ENCODE results near the gene CDKN1A.

The CDKN1A gene

DNA sequence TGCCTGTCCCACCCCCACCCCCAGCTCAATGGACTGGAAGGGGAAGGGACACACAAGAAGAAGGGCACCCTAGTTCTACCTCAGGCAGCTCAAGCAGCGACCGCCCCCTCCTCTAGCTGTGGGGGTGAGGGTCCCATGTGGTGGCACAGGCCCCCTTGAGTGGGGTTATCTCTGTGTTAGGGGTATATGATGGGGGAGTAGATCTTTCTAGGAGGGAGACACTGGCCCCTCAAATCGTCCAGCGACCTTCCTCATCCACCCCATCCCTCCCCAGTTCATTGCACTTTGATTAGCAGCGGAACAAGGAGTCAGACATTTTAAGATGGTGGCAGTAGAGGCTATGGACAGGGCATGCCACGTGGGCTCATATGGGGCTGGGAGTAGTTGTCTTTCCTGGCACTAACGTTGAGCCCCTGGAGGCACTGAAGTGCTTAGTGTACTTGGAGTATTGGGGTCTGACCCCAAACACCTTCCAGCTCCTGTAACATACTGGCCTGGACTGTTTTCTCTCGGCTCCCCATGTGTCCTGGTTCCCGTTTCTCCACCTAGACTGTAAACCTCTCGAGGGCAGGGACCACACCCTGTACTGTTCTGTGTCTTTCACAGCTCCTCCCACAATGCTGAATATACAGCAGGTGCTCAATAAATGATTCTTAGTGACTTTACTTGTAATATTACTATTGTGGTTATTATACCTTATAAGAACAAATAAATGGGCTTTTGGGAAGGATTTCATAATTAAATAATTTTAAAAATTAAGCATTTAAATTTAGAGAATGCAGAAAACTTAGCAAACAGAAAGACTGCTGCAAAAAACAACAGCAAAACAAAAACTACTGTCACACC lies 8.4 kb downstream of the CDKN1A start:
- no peaks in the 10 kb centered on the region for H3K27me3 ChIP-seq (ENCODE audit: insufficient read depth, low read length)
- no peak overlapping the region for H3K4me3 ChIP-seq (ENCODE audit: low read length)
- peaks cover 5% of the 10 kb centered on the region for H3K4me1 ChIP-seq (ENCODE audit: insufficient read depth, low read length)
- H2AFZ ChIP-seq (ENCODE audit: low read depth, low read length) = no peak overlapping the region
- H3K9me3 ChIP-seq (ENCODE audit: low read length) = peaks cover 1% of the 10 kb centered on the region
- H3K36me3 ChIP-seq (ENCODE audit: insufficient read depth, low read length) = peaks cover 48% of the 10 kb centered on the region

DNA sequence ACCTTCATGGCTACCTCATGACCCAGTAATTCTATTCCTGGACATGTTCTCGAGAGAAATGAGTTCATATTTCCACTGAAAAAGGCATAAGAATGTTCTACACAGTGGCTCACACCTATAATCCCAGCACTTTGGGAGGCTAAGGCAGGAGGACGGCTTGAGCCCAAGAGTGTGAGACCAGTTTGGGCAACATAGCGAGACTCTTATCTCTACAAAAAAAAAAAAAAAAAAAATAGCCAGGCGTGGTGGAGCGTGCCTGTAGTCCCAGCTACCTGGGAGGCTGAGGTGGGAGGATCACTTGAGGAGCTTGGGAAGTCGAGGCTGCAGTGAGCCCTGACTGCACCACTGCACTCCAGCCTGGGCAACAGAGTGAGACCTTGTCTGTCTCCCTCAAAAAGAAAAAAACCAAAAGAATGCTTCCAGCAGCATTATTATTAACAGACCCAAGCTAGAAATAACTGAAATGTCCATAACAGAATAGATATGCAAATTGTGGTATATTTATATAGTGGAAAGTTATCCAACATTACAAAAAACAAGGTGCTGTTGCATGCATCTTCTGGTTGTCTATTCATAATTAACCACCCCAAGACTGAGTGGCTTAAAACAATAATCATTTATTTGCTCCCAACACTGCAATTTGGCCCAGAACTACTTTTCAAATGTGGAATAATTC lies 9.7 kb downstream of the CDKN1A start:
- H3K36me3 ChIP-seq (ENCODE audit: insufficient read depth, low read length) = peaks cover 40% of the 10 kb centered on the region
- H3K4me1 ChIP-seq (ENCODE audit: insufficient read depth, low read length) = no peaks in the 10 kb centered on the region
- no peak overlapping the region for H2AFZ ChIP-seq (ENCODE audit: low read depth, low read length)
- no peak overlapping the region for H3K4me3 ChIP-seq (ENCODE audit: low read length)
- H3K27me3 ChIP-seq (ENCODE audit: insufficient read depth, low read length) = no peaks in the 10 kb centered on the region
- peaks cover 1% of the 10 kb centered on the region for H3K9me3 ChIP-seq (ENCODE audit: low read length)

DNA sequence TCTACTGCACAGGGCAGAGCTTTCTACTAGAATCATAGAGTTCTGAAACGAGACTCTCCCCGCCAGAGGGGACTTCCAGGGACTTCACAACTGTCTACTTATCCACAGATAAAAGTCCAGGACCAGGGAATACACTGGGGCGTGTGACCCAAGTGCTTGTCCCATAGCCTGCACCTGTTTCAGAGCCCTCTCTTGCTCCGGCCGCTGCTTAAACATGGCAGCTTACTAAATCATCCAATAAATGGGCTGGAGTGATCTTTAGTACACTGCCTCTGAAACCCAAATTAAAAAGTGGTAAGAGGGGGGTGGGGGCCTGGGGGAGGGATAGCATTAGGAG lies 10.2 kb downstream of the CDKN1A start:
- H3K4me1 ChIP-seq (ENCODE audit: insufficient read depth, low read length) = no peaks in the 10 kb centered on the region
- no peak overlapping the region for H3K4me3 ChIP-seq (ENCODE audit: low read length)
- no peaks in the 10 kb centered on the region for H3K27me3 ChIP-seq (ENCODE audit: insufficient read depth, low read length)
- no peak overlapping the region for H2AFZ ChIP-seq (ENCODE audit: low read depth, low read length)
- H3K9me3 ChIP-seq (ENCODE audit: low read length) = peaks cover 1% of the 10 kb centered on the region
- peaks cover 35% of the 10 kb centered on the region for H3K36me3 ChIP-seq (ENCODE audit: insufficient read depth, low read length)

DNA sequence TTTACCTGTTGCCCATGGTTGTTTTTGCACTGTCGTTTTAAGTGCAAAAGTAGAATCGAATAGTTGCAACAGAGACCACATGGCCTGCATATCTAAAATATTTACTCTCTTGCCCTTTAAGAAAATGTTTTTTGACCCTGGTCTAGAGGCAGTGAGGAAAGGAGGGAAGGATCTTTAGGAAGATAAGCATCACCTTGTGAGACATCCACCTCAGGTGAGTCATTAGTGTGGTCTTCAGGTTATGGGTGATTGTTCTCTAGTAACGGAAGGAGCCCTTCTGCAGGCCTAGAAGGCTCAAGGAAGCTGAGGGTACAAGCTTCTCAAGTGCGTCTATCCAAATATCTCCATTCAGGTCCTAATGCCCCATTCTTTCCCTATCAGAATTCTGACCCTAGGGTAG lies 12.5 kb downstream of the CDKN1A start:
- Histone ChIP-seq H2AFZ (ENCODE audit: low read depth, low read length) (no peak overlapping the region), H3K4me3 (ENCODE audit: low read length) (no peak overlapping the region), H3K4me1 (ENCODE audit: insufficient read depth, low read length) (no peaks in the 10 kb centered on the region), H3K36me3 (ENCODE audit: insufficient read depth, low read length) (peaks cover 11% of the 10 kb centered on the region), H3K9me3 (ENCODE audit: low read length) (peaks cover 1% of the 10 kb centered on the region), H3K27me3 (ENCODE audit: insufficient read depth, low read length) (no peaks in the 10 kb centered on the region)

DNA sequence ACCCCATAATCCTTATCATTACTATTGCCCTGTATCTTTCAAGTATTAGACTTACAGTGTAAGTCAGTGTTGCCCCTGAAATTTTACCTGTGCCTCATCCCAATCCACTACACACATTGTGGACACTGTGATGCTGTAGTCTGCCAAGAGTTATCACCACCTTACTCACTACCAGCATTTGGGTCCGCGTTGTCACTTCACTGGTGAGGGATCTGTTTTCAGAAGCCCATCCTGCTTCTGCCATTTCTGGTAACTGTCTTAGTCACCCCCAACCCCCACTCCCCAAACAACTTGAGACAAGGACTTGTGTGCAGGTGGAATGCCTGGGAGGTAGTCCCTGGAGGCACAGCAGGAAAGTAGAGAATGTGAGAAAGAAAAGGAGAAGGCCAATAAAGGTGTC lies 13.1 kb downstream of the CDKN1A start:
- peaks cover 5% of the 10 kb centered on the region for H3K36me3 ChIP-seq (ENCODE audit: insufficient read depth, low read length)
- H3K27me3 ChIP-seq (ENCODE audit: insufficient read depth, low read length) = no peaks in the 10 kb centered on the region
- H3K9me3 ChIP-seq (ENCODE audit: low read length) = peaks cover 1% of the 10 kb centered on the region
- H2AFZ ChIP-seq (ENCODE audit: low read depth, low read length) = no peak overlapping the region
- H3K4me1 ChIP-seq (ENCODE audit: insufficient read depth, low read length) = no peaks in the 10 kb centered on the region
- no peak overlapping the region for H3K4me3 ChIP-seq (ENCODE audit: low read length)

DNA sequence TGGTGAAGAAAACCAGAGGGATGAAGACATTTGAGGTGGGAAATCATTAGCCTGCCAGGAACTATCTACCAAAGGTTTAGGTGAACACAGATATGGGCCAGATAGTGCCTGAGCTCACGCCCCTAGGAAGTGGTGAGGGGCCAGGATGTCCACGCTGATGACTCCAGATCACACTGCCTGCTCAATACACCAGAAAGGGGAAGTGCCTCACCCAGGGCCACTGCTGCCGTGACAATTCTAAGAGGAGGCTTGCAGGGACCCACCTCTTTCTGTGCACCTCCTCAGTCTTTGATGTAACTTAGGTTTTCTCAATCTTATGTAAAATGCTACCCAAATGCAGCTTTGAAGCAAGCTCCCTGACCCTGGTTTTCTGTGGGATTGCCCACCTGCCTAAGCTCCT lies 13.7 kb downstream of the CDKN1A start:
- peaks cover 1% of the 10 kb centered on the region for H3K9me3 ChIP-seq (ENCODE audit: low read length)
- no peaks in the 10 kb centered on the region for H3K27me3 ChIP-seq (ENCODE audit: insufficient read depth, low read length)
- no peak overlapping the region for H2AFZ ChIP-seq (ENCODE audit: low read depth, low read length)
- H3K36me3 ChIP-seq (ENCODE audit: insufficient read depth, low read length) = no peaks in the 10 kb centered on the region
- no peaks in the 10 kb centered on the region for H3K4me1 ChIP-seq (ENCODE audit: insufficient read depth, low read length)
- no peak overlapping the region for H3K4me3 ChIP-seq (ENCODE audit: low read length)

DNA sequence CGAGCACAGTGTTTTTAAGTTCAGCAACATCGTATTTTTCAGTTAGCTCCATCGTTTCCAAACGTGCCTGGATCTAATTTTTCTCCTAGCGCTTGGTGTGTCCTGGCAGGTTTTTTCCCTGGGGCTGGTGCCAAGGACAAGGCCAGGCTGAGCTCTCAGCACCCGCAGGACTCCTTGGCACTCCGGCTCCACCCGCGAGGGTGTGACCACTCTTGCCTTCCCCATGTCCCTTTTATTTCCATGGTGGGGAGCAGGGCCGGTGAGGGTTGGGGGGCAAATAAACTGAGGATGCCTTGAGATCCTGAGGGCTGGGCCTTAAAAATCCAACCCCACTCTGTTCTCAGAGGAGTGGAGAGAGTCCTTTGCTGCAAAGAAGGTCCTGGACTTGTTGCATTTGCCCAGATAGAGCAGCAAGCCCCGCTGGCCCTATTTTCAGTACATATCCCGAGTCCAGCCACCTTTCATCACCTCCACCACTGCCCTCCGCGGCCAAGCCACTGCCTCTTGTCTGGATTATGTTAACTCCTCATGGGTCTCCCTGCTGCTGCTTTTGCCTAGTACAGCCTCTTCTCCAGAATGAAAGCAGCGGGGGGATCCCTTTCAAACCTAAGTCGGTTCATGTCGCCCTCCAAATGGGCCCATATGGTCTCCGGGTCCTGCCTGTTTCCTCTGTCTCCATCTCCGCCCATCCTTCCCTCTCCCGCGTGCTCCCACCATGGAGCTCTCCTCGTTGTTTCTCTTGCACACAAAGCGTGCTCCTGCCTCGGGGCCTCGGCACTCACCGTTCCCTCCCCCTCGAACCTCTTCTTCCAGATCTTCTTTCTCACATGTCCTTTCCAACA lies 14.6 kb downstream of the CDKN1A start:
- no peaks in the 10 kb centered on the region for H3K27me3 ChIP-seq (ENCODE audit: insufficient read depth, low read length)
- H3K36me3 ChIP-seq (ENCODE audit: insufficient read depth, low read length) = no peaks in the 10 kb centered on the region

DNA sequence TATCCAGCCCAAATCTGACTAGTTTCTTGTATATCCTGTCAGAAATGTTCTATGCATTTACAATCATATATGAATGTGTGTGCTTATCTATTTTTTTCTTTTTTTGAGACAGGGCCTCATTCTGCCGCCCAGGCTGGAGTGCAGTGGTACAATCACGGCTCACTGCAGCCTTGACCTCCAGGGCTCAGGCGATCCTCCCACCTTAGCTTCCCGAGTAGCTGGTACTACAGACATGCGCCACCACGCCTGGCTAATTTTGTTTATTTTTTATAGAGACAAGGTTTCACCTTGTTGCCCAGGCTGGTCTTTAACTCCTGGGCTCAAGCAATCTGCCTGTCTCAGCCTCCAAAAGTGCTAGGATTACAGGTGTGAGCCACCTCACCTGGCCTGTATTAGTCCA lies 16.1 kb downstream of the CDKN1A start:
- H2AFZ ChIP-seq (ENCODE audit: low read depth, low read length) = no peak overlapping the region
- H3K4me1 ChIP-seq (ENCODE audit: insufficient read depth, low read length) = no peaks in the 10 kb centered on the region
- no peak overlapping the region for H3K4me3 ChIP-seq (ENCODE audit: low read length)
- H3K36me3 ChIP-seq (ENCODE audit: insufficient read depth, low read length) = no peaks in the 10 kb centered on the region
- H3K9me3 ChIP-seq (ENCODE audit: low read length) = peaks cover 1% of the 10 kb centered on the region
- no peaks in the 10 kb centered on the region for H3K27me3 ChIP-seq (ENCODE audit: insufficient read depth, low read length)

More for the DNA sequence above, 14.6 kb downstream of the CDKN1A start:
- H3K4me1 ChIP-seq (ENCODE audit: insufficient read depth, low read length) = no peaks in the 10 kb centered on the region
- no peak overlapping the region for H2AFZ ChIP-seq (ENCODE audit: low read depth, low read length)
- H3K9me3 ChIP-seq (ENCODE audit: low read length) = peaks cover 1% of the 10 kb centered on the region
- H3K4me3 ChIP-seq (ENCODE audit: low read length) = no peak overlapping the region

DNA sequence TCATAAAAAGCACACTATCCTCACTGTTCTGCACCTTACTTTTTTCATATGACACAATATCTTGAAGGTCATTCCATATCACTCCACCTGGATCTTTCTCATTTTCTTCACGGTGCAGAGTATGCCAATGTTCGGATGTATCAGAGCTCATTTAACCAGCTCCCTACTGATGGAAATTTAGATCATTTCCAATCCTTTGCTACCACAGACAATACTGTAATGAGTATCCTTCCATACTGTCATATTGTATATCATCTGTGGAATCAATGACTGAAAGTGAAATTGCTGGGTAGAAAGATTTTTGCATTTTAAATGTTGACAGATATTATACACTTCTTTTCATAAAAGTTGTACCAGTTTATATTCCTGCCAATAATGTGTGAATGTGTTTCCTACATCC lies 16.9 kb downstream of the CDKN1A start:
- Histone ChIP-seq H3K4me3 (ENCODE audit: low read length) (no peak overlapping the region), H3K9me3 (ENCODE audit: low read length) (peaks cover 1% of the 10 kb centered on the region), H3K27me3 (ENCODE audit: insufficient read depth, low read length) (no peaks in the 10 kb centered on the region), H2AFZ (ENCODE audit: low read depth, low read length) (no peak overlapping the region), H3K4me1 (ENCODE audit: insufficient read depth, low read length) (no peaks in the 10 kb centered on the region), H3K36me3 (ENCODE audit: insufficient read depth, low read length) (no peaks in the 10 kb centered on the region)

DNA sequence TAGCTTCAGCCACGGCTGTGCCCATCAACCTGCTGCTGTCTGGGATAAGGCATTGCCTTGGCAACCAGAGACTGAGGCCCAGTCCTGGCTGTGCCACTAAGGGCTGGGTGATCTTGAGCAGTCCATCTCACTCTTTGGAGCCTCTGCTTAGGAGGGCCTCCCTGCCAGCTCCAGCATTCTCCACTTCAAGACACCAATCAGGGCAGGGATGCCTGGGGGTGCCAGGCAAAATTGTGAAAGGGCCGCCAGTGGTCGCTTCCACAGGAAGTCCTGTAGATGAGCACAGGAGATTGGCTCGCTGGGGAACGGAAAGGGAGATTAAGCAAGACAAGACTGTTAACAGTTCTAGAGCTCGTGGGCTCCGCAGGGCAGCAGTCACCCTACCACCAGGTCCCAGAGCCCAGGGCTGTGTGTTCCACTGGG lies 19.0 kb downstream of the CDKN1A start, which contains the start of gene RAB44:
RAB44 (plus strand) TSS at position 346 of the 423 bp plus-strand sequence. CDS start 6,410 bp downstream, outside the sequence.
- no peaks in the 10 kb centered on the region for H3K4me1 ChIP-seq (ENCODE audit: insufficient read depth, low read length)
- no peaks in the 10 kb centered on the region for H3K36me3 ChIP-seq (ENCODE audit: insufficient read depth, low read length)
- H3K4me3 ChIP-seq (ENCODE audit: low read length) = no peak within 1 kb of the TSS
- no peak within 1 kb of the TSS for H2AFZ ChIP-seq (ENCODE audit: low read depth, low read length)
- no peaks in the 10 kb centered on the region for H3K27me3 ChIP-seq (ENCODE audit: insufficient read depth, low read length)
- H3K9me3 ChIP-seq (ENCODE audit: low read length) = no peaks in the 10 kb centered on the region

DNA sequence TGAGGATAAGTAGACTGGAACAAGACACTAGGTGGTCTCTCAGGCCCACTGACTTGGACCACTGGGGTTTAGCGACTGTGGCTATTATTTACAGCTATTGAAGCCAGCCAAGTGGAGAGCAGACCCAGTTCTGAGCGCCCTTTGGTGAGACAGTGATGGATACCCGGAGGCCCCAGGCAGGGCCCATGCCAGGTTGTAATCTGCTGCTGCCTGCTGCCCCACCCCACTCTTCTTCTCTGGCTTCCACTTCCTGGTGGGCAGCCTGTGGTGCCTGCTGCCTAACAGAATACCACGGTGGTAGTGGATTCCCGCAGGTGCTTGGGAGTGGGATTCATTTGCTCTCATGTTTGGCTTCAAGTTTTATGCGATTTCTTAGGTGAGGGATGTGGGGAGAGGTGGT lies 19.7 kb downstream of the CDKN1A start:
- peaks cover 4% of the 10 kb centered on the region for H3K4me1 ChIP-seq (ENCODE audit: insufficient read depth, low read length)
- no peak overlapping the region for H2AFZ ChIP-seq (ENCODE audit: low read depth, low read length)
- no peak overlapping the region for H3K4me3 ChIP-seq (ENCODE audit: low read length)
- H3K27me3 ChIP-seq (ENCODE audit: insufficient read depth, low read length) = no peaks in the 10 kb centered on the region
- no peaks in the 10 kb centered on the region for H3K36me3 ChIP-seq (ENCODE audit: insufficient read depth, low read length)
- H3K9me3 ChIP-seq (ENCODE audit: low read length) = no peaks in the 10 kb centered on the region

DNA sequence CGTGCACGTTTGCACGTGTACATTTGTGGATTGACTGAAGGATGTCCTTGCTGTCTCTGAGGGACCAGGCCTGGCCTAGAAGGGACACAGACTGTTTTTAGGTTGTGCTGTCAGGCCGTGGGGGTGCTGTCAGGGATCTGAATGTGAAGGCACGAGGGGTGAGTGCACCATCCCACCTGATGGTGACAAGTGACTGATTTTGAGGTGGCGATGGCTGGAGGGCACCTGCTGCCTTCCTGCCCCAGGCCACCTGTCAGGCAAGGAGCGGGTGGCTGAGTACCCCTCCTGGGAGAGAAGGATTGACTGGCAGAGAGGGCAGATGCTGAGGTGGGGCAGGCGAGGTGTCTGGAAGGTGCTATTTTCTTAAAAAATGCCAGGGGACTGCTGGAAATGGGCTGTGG lies 20.4 kb downstream of the CDKN1A start:
- no peak overlapping the region for H2AFZ ChIP-seq (ENCODE audit: low read depth, low read length)
- no peaks in the 10 kb centered on the region for H3K27me3 ChIP-seq (ENCODE audit: insufficient read depth, low read length)
- H3K36me3 ChIP-seq (ENCODE audit: insufficient read depth, low read length) = no peaks in the 10 kb centered on the region
- peaks cover 4% of the 10 kb centered on the region for H3K9me3 ChIP-seq (ENCODE audit: low read length)
- no peak overlapping the region for H3K4me3 ChIP-seq (ENCODE audit: low read length)
- peaks cover 4% of the 10 kb centered on the region for H3K4me1 ChIP-seq (ENCODE audit: insufficient read depth, low read length)

DNA sequence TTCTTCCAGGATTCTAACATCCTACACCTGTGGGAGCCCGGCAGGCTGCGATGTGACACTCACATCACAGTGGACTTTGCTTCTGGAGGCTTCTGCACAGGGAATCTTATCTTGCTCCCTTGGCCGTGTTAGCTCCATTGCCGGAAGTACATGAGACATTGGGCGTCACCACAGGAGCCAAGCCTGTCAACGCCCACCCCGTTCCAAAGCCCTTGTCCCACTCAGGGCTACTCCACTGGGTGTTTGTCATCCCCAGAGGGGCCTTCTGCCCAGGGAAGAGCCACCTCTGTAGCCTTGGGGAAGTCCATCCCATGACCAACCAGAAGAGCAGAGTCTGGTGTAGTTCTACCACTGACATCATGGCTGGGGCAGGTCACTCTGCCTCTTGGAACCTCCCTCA lies 20.8 kb downstream of the CDKN1A start:
- Histone ChIP-seq H3K4me1 (ENCODE audit: insufficient read depth, low read length) (peaks cover 4% of the 10 kb centered on the region), H3K36me3 (ENCODE audit: insufficient read depth, low read length) (no peaks in the 10 kb centered on the region), H3K4me3 (ENCODE audit: low read length) (no peak overlapping the region), H3K9me3 (ENCODE audit: low read length) (peaks cover 9% of the 10 kb centered on the region), H2AFZ (ENCODE audit: low read depth, low read length) (no peak overlapping the region), H3K27me3 (ENCODE audit: insufficient read depth, low read length) (no peaks in the 10 kb centered on the region)

Data from neuron (in vitro differentiated cells).